ENCODE data around the gene IFI44.

The IFI44 gene

DNA sequence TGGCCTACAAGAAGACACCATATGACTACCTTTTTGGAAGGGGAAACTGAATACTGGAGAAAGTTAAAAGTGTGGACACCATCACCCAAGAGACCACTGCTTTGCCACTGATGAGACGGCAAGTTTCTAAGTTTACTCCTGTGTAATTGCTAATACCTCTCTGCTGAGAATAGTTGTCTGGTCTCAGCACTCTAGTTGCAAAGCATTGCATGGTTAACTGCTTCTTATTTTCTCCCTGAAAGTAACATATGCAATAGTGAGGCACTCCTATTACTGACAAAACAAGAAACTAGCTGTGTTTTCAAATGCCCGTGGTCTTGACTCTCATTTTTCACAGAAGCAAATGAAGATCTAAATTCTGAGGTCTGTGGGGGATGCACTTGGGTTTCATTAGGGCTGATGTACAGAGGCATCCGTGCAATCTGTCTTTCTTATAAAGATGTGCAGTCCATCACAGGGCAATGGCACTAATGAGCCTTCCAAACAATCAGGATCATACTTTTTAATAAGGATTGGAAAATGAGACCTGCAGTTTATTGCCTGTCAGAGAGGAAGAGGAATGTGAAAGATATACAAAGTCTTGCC is 62.9 kb downstream of the IFI44 start:
- no peak for DNase-seq (ENCODE audit: low spot score)

DNA sequence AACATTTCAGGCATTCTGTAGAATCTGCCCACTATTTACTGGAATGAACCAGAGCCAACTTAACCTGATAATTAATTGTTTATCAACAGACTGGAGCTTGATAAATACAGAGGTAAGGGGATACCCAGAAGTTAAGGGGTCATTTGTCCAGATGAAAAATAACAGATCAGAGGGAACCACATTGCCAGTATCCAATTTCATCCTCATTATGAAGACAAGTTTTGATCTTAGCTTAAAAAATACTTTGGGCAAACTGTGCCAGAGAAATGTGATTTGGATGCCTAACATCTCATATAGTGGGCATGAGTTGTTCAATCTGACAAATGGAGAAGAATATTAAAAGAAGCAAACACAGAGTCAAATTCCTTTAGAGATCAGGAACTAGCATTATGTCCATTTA is 63.7 kb downstream of the IFI44 start:
- DNase-seq (ENCODE audit: low spot score): no peak

All from GM03348 (cell line).